Measurements from ENCODE around the gene ZNF414.

- TF ChIP-seq CTCF (conservative IDR thresholded peaks at IDR 0.05; ENCODE audit: low read depth, low read length) (no peak), EZH2 (IDR thresholded peaks at IDR 0.05; ENCODE audit: borderline replicate concordance, low read depth, low read length, poor library complexity, severe bottlenecking) (no peak)
Observed at GRCh38 chr19:8489561-8490394, 24.2 kb downstream of the ZNF414 start.
